ENCODE data around the gene STAT2. TPM values are rescaled to one million over a fixed set of nuclear protein-coding genes. Genes with fewer than 3 reads are reported as not detected.

The STAT2 gene
- polyA plus RNA-seq, 1 donor (not counting 4 experiments of a cell fraction or from before 2014, with no cell fraction given) = 95.8 TPM

DNA sequence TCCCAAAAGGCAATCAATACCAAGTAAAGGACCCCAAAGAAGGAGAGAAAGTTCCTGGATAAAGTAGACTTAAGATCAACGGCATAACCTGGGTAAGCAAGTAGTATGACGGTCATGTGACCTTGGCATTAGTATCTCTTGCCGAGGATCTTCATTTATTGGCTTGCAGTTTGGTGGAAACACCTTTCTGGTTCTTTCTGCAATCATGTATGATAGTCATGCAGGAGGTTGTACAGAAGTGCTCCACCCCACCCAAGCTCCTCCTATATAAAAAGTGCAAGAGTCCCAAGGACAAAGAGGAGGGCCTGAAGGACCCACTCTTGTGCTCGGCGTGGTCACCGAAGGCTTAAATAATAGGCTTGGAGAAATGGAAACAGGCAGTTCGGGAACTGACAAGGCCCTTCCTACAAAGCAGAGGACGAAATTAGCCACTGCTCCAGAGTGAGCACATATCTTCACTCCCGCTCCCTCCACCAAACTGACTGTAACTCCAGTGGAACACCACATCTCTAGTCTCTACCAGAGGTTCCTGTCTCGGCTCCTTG lies 60.5 kb downstream of the STAT2 start:
- Histone ChIP-seq H4K20me1 (ENCODE audit: control insufficient read depth, extremely low read depth, insufficient read depth, low read length) (no peaks in the 10 kb centered on the region), H3K27ac (ENCODE audit: control insufficient read depth, insufficient read depth, low read length) (peak overlapping the region; percentile 85), H3K9ac (ENCODE audit: control insufficient read depth, extremely low read depth, insufficient read depth, low read length) (peak overlapping the region; percentile 96), H3K4me1 (ENCODE audit: control insufficient read depth, extremely low read depth, insufficient read depth, low read length) (peaks cover 21% of the 10 kb centered on the region), H2AFZ (ENCODE audit: control insufficient read depth, low read length) (peak overlapping the region; percentile 65), H3K36me3 (ENCODE audit: control insufficient read depth in 2 of 2, extremely low read depth in 1 of 2, insufficient read depth in 2 of 2, low read length in 2 of 2) (peaks cover 6 to 11% of the 10 kb centered on the region in 2 experiments), H3K79me2 (ENCODE audit: control insufficient read depth, insufficient read depth, low read length) (peaks cover 52% of the 10 kb centered on the region), H3K4me2 (ENCODE audit: control insufficient read depth, extremely low read depth, insufficient read depth, low read depth, low read length) (peak overlapping the region; percentile 96), H3K9me1 (ENCODE audit: control insufficient read depth, extremely low read depth, insufficient read depth, low read length) (no peaks in the 10 kb centered on the region), H3K4me3 (ENCODE audit: control insufficient read depth in 2 of 3, extremely low read depth in 1 of 3, insufficient read depth in 2 of 3, low read depth in 1 of 3, low read length in 3 of 3) (peak overlapping the region; percentile 81 to 99 (median 91)), H3K27me3 (ENCODE audit: control insufficient read depth, extremely low read depth, insufficient read depth, low read length) (no peaks in the 10 kb centered on the region), H3K9me3 (ENCODE audit: control insufficient read depth, low read depth, low read length) (no peaks in the 10 kb centered on the region)
- no peak for DNase-seq (ENCODE audit: low read depth, low spot score)
- no peak for TF ChIP-seq EZH2 (IDR thresholded peaks at IDR 0.05; ENCODE audit: low read length)
- FAIRE-seq = peak; percentile 5
- dilution Hi-C loops (cut with MboI; ENCODE audit: extremely low pct_ligation_motif_present, low sequenced_read_pairs) = no loop called here

GRCh38 chr12:56298828-56299227 lies 61.1 kb downstream of the STAT2 start:
- Histone ChIP-seq H2AFZ (ENCODE audit: control insufficient read depth, low read length) (no peak overlapping the region), H3K9me1 (ENCODE audit: control insufficient read depth, extremely low read depth, insufficient read depth, low read length) (no peaks in the 10 kb centered on the region), H4K20me1 (ENCODE audit: control insufficient read depth, extremely low read depth, insufficient read depth, low read length) (no peaks in the 10 kb centered on the region), H3K4me3 (ENCODE audit: control insufficient read depth in 2 of 3, extremely low read depth in 1 of 3, insufficient read depth in 2 of 3, low read depth in 1 of 3, low read length in 3 of 3) (peak overlapping the region; percentile 81 to 99 (median 91)), H3K9ac (ENCODE audit: control insufficient read depth, extremely low read depth, insufficient read depth, low read length) (peak overlapping the region; percentile 96), H3K4me2 (ENCODE audit: control insufficient read depth, extremely low read depth, insufficient read depth, low read depth, low read length) (peak overlapping the region; percentile 96), H3K27me3 (ENCODE audit: control insufficient read depth, extremely low read depth, insufficient read depth, low read length) (no peaks in the 10 kb centered on the region), H3K9me3 (ENCODE audit: control insufficient read depth, low read depth, low read length) (no peaks in the 10 kb centered on the region), H3K36me3 (ENCODE audit: control insufficient read depth in 2 of 2, extremely low read depth in 1 of 2, insufficient read depth in 2 of 2, low read length in 2 of 2) (peaks cover 6 to 11% of the 10 kb centered on the region in 2 experiments), H3K4me1 (ENCODE audit: control insufficient read depth, extremely low read depth, insufficient read depth, low read length) (peaks cover 21% of the 10 kb centered on the region), H3K79me2 (ENCODE audit: control insufficient read depth, insufficient read depth, low read length) (peaks cover 58% of the 10 kb centered on the region), H3K27ac (ENCODE audit: control insufficient read depth, insufficient read depth, low read length) (peak overlapping the region; percentile 85)
- DNase-seq (ENCODE audit: low read depth, low spot score) = no peak
- TF ChIP-seq, protein P1, sequence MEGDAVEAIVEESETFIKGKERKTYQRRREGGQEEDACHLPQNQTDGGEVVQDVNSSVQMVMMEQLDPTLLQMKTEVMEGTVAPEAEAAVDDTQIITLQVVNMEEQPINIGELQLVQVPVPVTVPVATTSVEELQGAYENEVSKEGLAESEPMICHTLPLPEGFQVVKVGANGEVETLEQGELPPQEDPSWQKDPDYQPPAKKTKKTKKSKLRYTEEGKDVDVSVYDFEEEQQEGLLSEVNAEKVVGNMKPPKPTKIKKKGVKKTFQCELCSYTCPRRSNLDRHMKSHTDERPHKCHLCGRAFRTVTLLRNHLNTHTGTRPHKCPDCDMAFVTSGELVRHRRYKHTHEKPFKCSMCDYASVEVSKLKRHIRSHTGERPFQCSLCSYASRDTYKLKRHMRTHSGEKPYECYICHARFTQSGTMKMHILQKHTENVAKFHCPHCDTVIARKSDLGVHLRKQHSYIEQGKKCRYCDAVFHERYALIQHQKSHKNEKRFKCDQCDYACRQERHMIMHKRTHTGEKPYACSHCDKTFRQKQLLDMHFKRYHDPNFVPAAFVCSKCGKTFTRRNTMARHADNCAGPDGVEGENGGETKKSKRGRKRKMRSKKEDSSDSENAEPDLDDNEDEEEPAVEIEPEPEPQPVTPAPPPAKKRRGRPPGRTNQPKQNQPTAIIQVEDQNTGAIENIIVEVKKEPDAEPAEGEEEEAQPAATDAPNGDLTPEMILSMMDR (optimal IDR thresholded peaks at IDR 0.05 in 1 of 3, IDR thresholded peaks at IDR 0.05 in 1 of 3, conservative IDR thresholded peaks at IDR 0.05 in 1 of 3; ENCODE audit: extremely low read depth in 1 of 3, insufficient read depth in 2 of 3, low read length in 3 of 3) = no peak
- no peak for TF ChIP-seq EZH2 (IDR thresholded peaks at IDR 0.05; ENCODE audit: low read length)
- dilution Hi-C loops (cut with MboI; ENCODE audit: extremely low pct_ligation_motif_present, low sequenced_read_pairs) = no loop called here
- FAIRE-seq = no peak

GRCh38 chr12:56297400-56297799 lies 62.5 kb downstream of the STAT2 start:
- H4K20me1 ChIP-seq (ENCODE audit: control insufficient read depth, extremely low read depth, insufficient read depth, low read length) = no peaks in the 10 kb centered on the region
- no peak overlapping the region for H2AFZ ChIP-seq (ENCODE audit: control insufficient read depth, low read length)
- no peaks in the 10 kb centered on the region for H3K27me3 ChIP-seq (ENCODE audit: control insufficient read depth, extremely low read depth, insufficient read depth, low read length)
- H3K79me2 ChIP-seq (ENCODE audit: control insufficient read depth, insufficient read depth, low read length) = peaks cover 67% of the 10 kb centered on the region
- no peaks in the 10 kb centered on the region for H3K9me1 ChIP-seq (ENCODE audit: control insufficient read depth, extremely low read depth, insufficient read depth, low read length)
- H3K4me2 ChIP-seq (ENCODE audit: control insufficient read depth, extremely low read depth, insufficient read depth, low read depth, low read length) = no peak overlapping the region
- H3K9ac ChIP-seq (ENCODE audit: control insufficient read depth, extremely low read depth, insufficient read depth, low read length) = no peak overlapping the region
- FAIRE-seq = no peak
- no peaks in the 10 kb centered on the region for H3K9me3 ChIP-seq (ENCODE audit: control insufficient read depth, low read depth, low read length)
- TF ChIP-seq, protein P1 (optimal IDR thresholded peaks at IDR 0.05 in 1 of 3, IDR thresholded peaks at IDR 0.05 in 1 of 3, conservative IDR thresholded peaks at IDR 0.05 in 1 of 3; ENCODE audit: extremely low read depth in 1 of 3, insufficient read depth in 2 of 3, low read length in 3 of 3) = no peak
- no peak for TF ChIP-seq EZH2 (IDR thresholded peaks at IDR 0.05; ENCODE audit: low read length)
- H3K36me3 ChIP-seq (ENCODE audit: control insufficient read depth in 2 of 2, extremely low read depth in 1 of 2, insufficient read depth in 2 of 2, low read length in 2 of 2) = peaks cover 6 to 11% of the 10 kb centered on the region in 2 experiments
- H3K4me1 ChIP-seq (ENCODE audit: control insufficient read depth, extremely low read depth, insufficient read depth, low read length) = peaks cover 22% of the 10 kb centered on the region
- dilution Hi-C loops (cut with MboI; ENCODE audit: extremely low pct_ligation_motif_present, low sequenced_read_pairs) = no loop called here
- H3K4me3 ChIP-seq (ENCODE audit: control insufficient read depth in 2 of 3, extremely low read depth in 1 of 3, insufficient read depth in 2 of 3, low read depth in 1 of 3, low read length in 3 of 3) = no peak overlapping the region
- DNase-seq (ENCODE audit: low read depth, low spot score) = no peak
- H3K27ac ChIP-seq (ENCODE audit: control insufficient read depth, insufficient read depth, low read length) = no peak overlapping the region

Measured in keratinocyte (primary cell).